H9 (cell line): Measurements from ENCODE around the gene RAD51AP2. TPM values are rescaled to one million over a fixed set of nuclear protein-coding genes. Genes with fewer than 3 reads are reported as not detected.

Experiments used
- DNase-seq: peaks from one replicate; pipeline ENCODE4 v3.0.0-alpha.2; 2017
- H2AFZ ChIP-seq: one replicate; pipeline ENCODE4 v1.6.1; 2013; ENCODE audit warnings: mild to moderate bottlenecking, low read length, control low read depth, moderate library complexity
- H2AK5ac ChIP-seq: 2 replicates; pipeline ENCODE4 v1.6.1; 2013; ENCODE audit warnings: low read length, control low read depth, mixed read lengths; ENCODE audit not compliant: insufficient read length
- H2BK120ac ChIP-seq: one replicate; pipeline ENCODE4 v1.6.1; 2013; ENCODE audit warnings: low read depth, mild to moderate bottlenecking, low read length, control low read depth, inconsistent platforms; ENCODE audit not compliant: poor library complexity, severe bottlenecking
- H2BK12ac ChIP-seq: 2 replicates; pipeline ENCODE4 v1.6.1; 2013; ENCODE audit warnings: low read length, control low read depth, mixed read lengths, low read depth; ENCODE audit not compliant: insufficient read length
- H2BK15ac ChIP-seq: 2 replicates; pipeline ENCODE4 v1.6.1; 2013; ENCODE audit warnings: low read depth, low read length, control low read depth
- H2BK20ac ChIP-seq: one replicate; pipeline ENCODE4 v1.6.1; 2013; ENCODE audit warnings: low read depth, mild to moderate bottlenecking, low read length, control low read depth, inconsistent platforms; ENCODE audit not compliant: poor library complexity, severe bottlenecking
- H2BK5ac ChIP-seq: 2 replicates; pipeline ENCODE4 v1.6.1; 2013; ENCODE audit warnings: low read length, control low read depth, mixed read lengths; ENCODE audit not compliant: insufficient read length
- H3K14ac ChIP-seq: 2 replicates; pipeline ENCODE4 v1.6.1; 2013; ENCODE audit warnings: low read length, control low read depth; ENCODE audit not compliant: insufficient read depth
- H3K18ac ChIP-seq: 2 replicates; pipeline ENCODE4 v1.6.1; 2013; ENCODE audit warnings: low read depth, mild to moderate bottlenecking, mixed read lengths, low read length, control low read depth; ENCODE audit not compliant: insufficient read length
- H3K23ac ChIP-seq: 2 replicates; pipeline ENCODE4 v1.6.1; 2013; ENCODE audit warnings: low read length, control low read depth, mixed read lengths, low read depth; ENCODE audit not compliant: insufficient read length
- H3K23me2 ChIP-seq: 2 replicates; pipeline ENCODE4 v1.6.1; 2013; ENCODE audit warnings: low read depth, mild to moderate bottlenecking, mixed read lengths, low read length, control low read depth; ENCODE audit not compliant: insufficient read length, poor library complexity, severe bottlenecking
- H3K27ac ChIP-seq: 2 replicates; pipeline ENCODE4 v1.5.1; 2013; ENCODE audit warnings: low read length, control low read depth, mixed read lengths, low read depth; ENCODE audit not compliant: insufficient read length
- H3K27me3 ChIP-seq: 2 replicates; pipeline ENCODE4 v1.6.1; 2013; ENCODE audit warnings: low read length, control low read depth, inconsistent platforms; ENCODE audit not compliant: insufficient read depth
- H3K4ac ChIP-seq: 2 replicates; pipeline ENCODE4 v1.6.1; 2013; ENCODE audit warnings: low read depth, mild to moderate bottlenecking, control low read depth, inconsistent platforms, low read length, moderate library complexity
- H3K4me1 ChIP-seq: 2 replicates; pipeline ENCODE4 v1.6.1; 2013; ENCODE audit warnings: low read length, control low read depth, inconsistent platforms; ENCODE audit not compliant: insufficient read depth
- H3K4me2 ChIP-seq: 2 replicates; pipeline ENCODE4 v1.6.1; 2013; ENCODE audit warnings: low read length, control low read depth, mixed read lengths; ENCODE audit not compliant: insufficient read length, insufficient read depth
- H3K56ac ChIP-seq: 2 replicates; pipeline ENCODE4 v1.6.1; 2013; ENCODE audit warnings: low read depth, mild to moderate bottlenecking, mixed read lengths, low read length, control low read depth; ENCODE audit not compliant: insufficient read length
- H3K79me1 ChIP-seq: 2 replicates; pipeline ENCODE4 v1.6.1; 2013; ENCODE audit warnings: low read depth, mild to moderate bottlenecking, moderate library complexity, low read length, control low read depth, inconsistent platforms; ENCODE audit not compliant: insufficient read depth, poor library complexity, severe bottlenecking
- H3K79me2 ChIP-seq: 2 replicates; pipeline ENCODE4 v1.6.1; 2013; ENCODE audit warnings: low read length, control low read depth, inconsistent platforms; ENCODE audit not compliant: insufficient read depth
- H3K9ac ChIP-seq: 2 replicates; pipeline ENCODE4 v1.6.1; 2013; ENCODE audit warnings: low read length, control low read depth, mixed read lengths; ENCODE audit not compliant: insufficient read length; ENCODE audit errors: extremely low read depth
- H3K9me3 ChIP-seq: one replicate; pipeline ENCODE4 v1.6.1; 2013; ENCODE audit warnings: low read depth, low read length, inconsistent platforms; ENCODE audit not compliant: control insufficient read depth
- H3T11ph ChIP-seq: one replicate; pipeline ENCODE4 v1.6.1; 2013; ENCODE audit warnings: mild to moderate bottlenecking, low read length, control low read depth, inconsistent platforms
- H4K20me1 ChIP-seq: one replicate; pipeline ENCODE4 v1.6.1; 2013; ENCODE audit not compliant: control insufficient read depth, insufficient read length, insufficient read depth
- H4K5ac ChIP-seq: 2 replicates; pipeline ENCODE4 v1.6.1; 2013; ENCODE audit warnings: low read depth, mild to moderate bottlenecking, mixed read lengths, low read length, control low read depth; ENCODE audit not compliant: insufficient read length
- H4K8ac ChIP-seq: replicated peaks from 2 replicates; pipeline ENCODE4 v1.6.1; 2013; ENCODE audit warnings: low read length, control low read depth, mixed read lengths, low read depth; ENCODE audit not compliant: insufficient read length
- H4K91ac ChIP-seq: 2 replicates; pipeline ENCODE4 v1.6.1; 2013; ENCODE audit warnings: low read depth, mild to moderate bottlenecking, moderate library complexity, mixed read lengths, low read length, control low read depth; ENCODE audit not compliant: insufficient read length
- H3K27ac Mint-ChIP-seq, 3 experiments: 2 replicates in 2 of 3; 3 replicates in 1 of 3; pipeline ENCODE4 v1.8.0; 2020 to 2021; ENCODE audit warnings: mixed read lengths in 3 of 3, mild to moderate bottlenecking in 1 of 3, moderate library complexity in 1 of 3
- H3K27me3 Mint-ChIP-seq: 2 replicates; pipeline ENCODE4 v1.8.0; 2021; ENCODE audit warnings: low read depth, mild to moderate bottlenecking, moderate library complexity, mixed read lengths
- H3K36me3 Mint-ChIP-seq, 3 experiments: 2 replicates in 2 of 3; 3 replicates in 1 of 3; pipeline ENCODE4 v1.8.0; 2020 to 2021; ENCODE audit warnings: low read depth in 3 of 3, mixed read lengths in 3 of 3; ENCODE audit not compliant: insufficient read depth in 1 of 3
- H3K4me1 Mint-ChIP-seq, 2 experiments: 2 replicates each; pipeline ENCODE4 v1.8.0; 2020; ENCODE audit warnings: mixed read lengths in 2 of 2
- H3K4me3 Mint-ChIP-seq, 2 experiments: 2 replicates in 1 of 2; 3 replicates in 1 of 2; pipeline ENCODE4 v1.8.0; 2020 to 2021; ENCODE audit warnings: mild to moderate bottlenecking in 2 of 2, mixed read lengths in 2 of 2, moderate library complexity in 1 of 2
- H3K9me3 Mint-ChIP-seq, 2 experiments: 2 replicates in 1 of 2; 3 replicates in 1 of 2; pipeline ENCODE4 v1.8.0; 2020; ENCODE audit warnings: mild to moderate bottlenecking in 2 of 2, mixed read lengths in 2 of 2, moderate library complexity in 1 of 2
- CTCF ChIP-seq: fragments of 200-600 bp; sonication (generic); conservative IDR thresholded peaks from 3 replicates; pipeline ENCODE4 v1.8.0; 2021; ENCODE audit warnings: antibody characterized with exemption, mild to moderate bottlenecking
- WGBS: extraction: QIAGEN DNeasy Blood & Tissue Kit; methylation state at CpG from one replicate; pipeline ENCODE4 v1.1.7; 2013; ENCODE audit warnings: missing lambda C conversion rate, low lambda C conversion rate, mixed read lengths; ENCODE audit not compliant: insufficient read length; ENCODE audit errors: extremely low coverage; 5-methylcytosine and 5-hydroxymethylcytosine counted together
- total RNA-seq: library from RNA; stranded (reverse); gene quantifications from 2 replicates; pipeline ENCODE4 v1.2.1, GENCODE V29; 2021

The RAD51AP2 gene
- total RNA-seq, 1 experiment from 2014 or later = 0.07 TPM

- no peak overlapping the region for H3K4me3 Mint-ChIP-seq
- Histone ChIP-seq H3K4me2 (no peak overlapping the region), H3K27me3 (no peaks in the 10 kb centered on the region), H3K4me1 (no peaks in the 10 kb centered on the region; the same call in 1 of the 2 replicates), H3K9ac (no peak overlapping the region), H2AFZ (no peak overlapping the region), H3K23me2 (no peaks in the 10 kb centered on the region), H3T11ph (no peak overlapping the region), H3K27ac (no peak overlapping the region), H3K18ac (no peak overlapping the region), H3K79me1 (no peaks in the 10 kb centered on the region), H2AK5ac (no peak overlapping the region), H3K23ac (no peak overlapping the region), H2BK20ac (no peak overlapping the region), H3K79me2 (no peaks in the 10 kb centered on the region), H2BK120ac (no peak overlapping the region), H3K14ac (no peak overlapping the region), H3K4ac (no peak overlapping the region), H4K8ac (no peak overlapping the region), H2BK12ac (no peak overlapping the region), H4K5ac (no peak overlapping the region), H2BK15ac (no peak overlapping the region), H4K91ac (no peak overlapping the region), H4K20me1 (no peaks in the 10 kb centered on the region), H3K9me3 (no peaks in the 10 kb centered on the region), H2BK5ac (no peak overlapping the region), H3K56ac (no peak overlapping the region)
- no CpG with 5 or more reads among the region's 2 CpGs for WGBS
- H3K27me3 Mint-ChIP-seq = no peaks in the 10 kb centered on the region
- peaks cover 4% of the 10 kb centered on the region in 2 experiments; a peak in 2 of 4 replicates for H3K4me1 Mint-ChIP-seq
- H3K36me3 Mint-ChIP-seq = no peaks in the 10 kb centered on the region
- H3K27ac Mint-ChIP-seq = no peak overlapping the region
- TF ChIP-seq CTCF = no peak
- DNase-seq = no peak
- no peaks in the 10 kb centered on the region for H3K9me3 Mint-ChIP-seq
Measured at GRCh38 chr2:17506736-17507616, 11.3 kb downstream of the RAD51AP2 start.
